ENCODE data around the gene PTGES2. TPM values are rescaled to one million over a fixed set of nuclear protein-coding genes. Genes with fewer than 3 reads are reported as not detected.

PTGES2 gene
- total and polyA plus RNA-seq, 2 donors from 2014 or later: 64.1 to 117 TPM

DNA sequence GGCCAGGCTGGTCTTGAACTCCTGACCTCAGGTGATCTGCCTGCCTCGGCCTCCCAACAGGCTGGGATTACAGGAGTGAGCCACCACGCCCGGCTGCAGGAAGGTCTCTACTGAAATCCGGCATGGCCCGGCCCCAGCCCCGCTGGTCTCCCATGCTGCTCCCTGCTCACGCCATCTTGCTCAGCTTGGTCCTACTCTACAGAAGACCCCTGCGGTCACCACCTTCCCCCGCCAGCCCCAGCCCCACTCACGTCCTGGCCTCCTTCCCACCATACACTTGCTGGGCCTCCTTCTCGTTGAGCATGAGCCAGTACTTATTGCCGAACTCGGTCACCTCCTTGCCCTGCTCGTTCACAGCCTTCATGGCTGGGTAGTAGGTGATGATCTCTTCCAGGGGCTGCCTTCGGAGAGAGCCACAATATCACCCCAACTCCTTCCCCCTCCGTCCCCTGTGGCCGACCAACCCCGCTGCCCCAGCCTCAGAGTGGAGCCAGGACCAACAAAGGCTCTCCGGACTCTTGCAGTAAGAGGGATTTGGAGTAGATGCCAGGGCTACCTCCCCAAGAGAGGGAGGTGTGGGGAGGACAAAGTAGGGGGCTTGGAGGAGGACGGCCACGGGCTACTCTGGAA, 4.0 kb downstream of the PTGES2 start:
- TF ChIP-seq, protein P1, sequence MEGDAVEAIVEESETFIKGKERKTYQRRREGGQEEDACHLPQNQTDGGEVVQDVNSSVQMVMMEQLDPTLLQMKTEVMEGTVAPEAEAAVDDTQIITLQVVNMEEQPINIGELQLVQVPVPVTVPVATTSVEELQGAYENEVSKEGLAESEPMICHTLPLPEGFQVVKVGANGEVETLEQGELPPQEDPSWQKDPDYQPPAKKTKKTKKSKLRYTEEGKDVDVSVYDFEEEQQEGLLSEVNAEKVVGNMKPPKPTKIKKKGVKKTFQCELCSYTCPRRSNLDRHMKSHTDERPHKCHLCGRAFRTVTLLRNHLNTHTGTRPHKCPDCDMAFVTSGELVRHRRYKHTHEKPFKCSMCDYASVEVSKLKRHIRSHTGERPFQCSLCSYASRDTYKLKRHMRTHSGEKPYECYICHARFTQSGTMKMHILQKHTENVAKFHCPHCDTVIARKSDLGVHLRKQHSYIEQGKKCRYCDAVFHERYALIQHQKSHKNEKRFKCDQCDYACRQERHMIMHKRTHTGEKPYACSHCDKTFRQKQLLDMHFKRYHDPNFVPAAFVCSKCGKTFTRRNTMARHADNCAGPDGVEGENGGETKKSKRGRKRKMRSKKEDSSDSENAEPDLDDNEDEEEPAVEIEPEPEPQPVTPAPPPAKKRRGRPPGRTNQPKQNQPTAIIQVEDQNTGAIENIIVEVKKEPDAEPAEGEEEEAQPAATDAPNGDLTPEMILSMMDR (IDR thresholded peaks at IDR 0.05; ENCODE audit: borderline replicate concordance, extremely low read depth, insufficient read depth): no peak
- H3K9me3 ChIP-seq (ENCODE audit: control insufficient read depth in 2 of 3, insufficient read depth in 1 of 3, low read length in 3 of 3): no peaks in the 10 kb centered on the region
- peaks cover 0 to 19% (median 7%) of the 10 kb centered on the region in 3 donors for H3K36me3 ChIP-seq (ENCODE audit: control insufficient read depth in 2 of 3, insufficient read depth in 3 of 3, low read length in 3 of 3)
- DNase-seq (peak in 1 of 5 donors; percentile 71), FAIRE-seq (no peak)
- intact Hi-C loops (cut with DNase I): no loop called here
- H3K27me3 ChIP-seq (ENCODE audit: control insufficient read depth, insufficient read depth, low read length): no peaks in the 10 kb centered on the region
- peaks cover 0 to 7% (median 6%) of the 10 kb centered on the region in 3 donors for H3K4me1 ChIP-seq (ENCODE audit: control insufficient read depth in 2 of 3, insufficient read depth in 2 of 3, low read depth in 1 of 3, low read length in 3 of 3)
- H3K9ac ChIP-seq (ENCODE audit: low read length in 3 of 3): no peak overlapping the region
- H3K27ac ChIP-seq (ENCODE audit: low read depth in 2 of 2, low read length in 2 of 2): no peak overlapping the region
- H3K4me3 ChIP-seq (ENCODE audit: low read length in 3 of 3): no peak overlapping the region

DNA sequence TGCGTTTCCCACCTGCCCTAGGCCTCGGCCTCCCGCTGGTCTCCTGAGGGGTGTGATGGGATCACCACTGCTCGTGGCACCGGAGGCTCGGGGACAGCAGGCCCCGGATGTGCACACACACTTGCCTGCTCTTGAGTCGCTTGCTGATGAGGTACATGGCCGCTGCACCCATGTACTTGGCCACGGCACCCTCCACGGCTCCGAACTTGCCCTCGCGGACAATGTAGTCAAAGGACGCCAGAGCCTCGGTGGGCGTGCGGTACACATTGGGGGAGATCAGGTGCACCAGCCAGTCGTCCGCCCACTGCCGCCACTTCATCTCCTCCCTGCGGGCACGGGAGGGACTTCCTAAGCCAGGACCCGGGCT, 4.7 kb downstream of the PTGES2 start:
- Histone ChIP-seq H3K27ac (ENCODE audit: low read depth in 2 of 2, low read length in 2 of 2) (no peak overlapping the region), H3K4me1 (ENCODE audit: control insufficient read depth in 2 of 3, insufficient read depth in 2 of 3, low read depth in 1 of 3, low read length in 3 of 3) (peaks cover 0 to 8% (median 7%) of the 10 kb centered on the region in 3 donors), H3K9me3 (ENCODE audit: control insufficient read depth in 2 of 3, insufficient read depth in 1 of 3, low read length in 3 of 3) (no peaks in the 10 kb centered on the region), H3K4me3 (ENCODE audit: low read length in 3 of 3) (no peak overlapping the region), H3K9ac (ENCODE audit: low read length in 3 of 3) (no peak overlapping the region), H3K27me3 (ENCODE audit: control insufficient read depth, insufficient read depth, low read length) (no peaks in the 10 kb centered on the region), H3K36me3 (ENCODE audit: control insufficient read depth in 2 of 3, insufficient read depth in 3 of 3, low read length in 3 of 3) (peaks cover 0 to 19% (median 7%) of the 10 kb centered on the region in 3 donors)
- FAIRE-seq: no peak
- DNase-seq: peak in 1 of 5 donors; percentile 71
- TF ChIP-seq, protein P1 (IDR thresholded peaks at IDR 0.05; ENCODE audit: borderline replicate concordance, extremely low read depth, insufficient read depth): no peak
- intact Hi-C loops (cut with DNase I): no loop called here

DNA sequence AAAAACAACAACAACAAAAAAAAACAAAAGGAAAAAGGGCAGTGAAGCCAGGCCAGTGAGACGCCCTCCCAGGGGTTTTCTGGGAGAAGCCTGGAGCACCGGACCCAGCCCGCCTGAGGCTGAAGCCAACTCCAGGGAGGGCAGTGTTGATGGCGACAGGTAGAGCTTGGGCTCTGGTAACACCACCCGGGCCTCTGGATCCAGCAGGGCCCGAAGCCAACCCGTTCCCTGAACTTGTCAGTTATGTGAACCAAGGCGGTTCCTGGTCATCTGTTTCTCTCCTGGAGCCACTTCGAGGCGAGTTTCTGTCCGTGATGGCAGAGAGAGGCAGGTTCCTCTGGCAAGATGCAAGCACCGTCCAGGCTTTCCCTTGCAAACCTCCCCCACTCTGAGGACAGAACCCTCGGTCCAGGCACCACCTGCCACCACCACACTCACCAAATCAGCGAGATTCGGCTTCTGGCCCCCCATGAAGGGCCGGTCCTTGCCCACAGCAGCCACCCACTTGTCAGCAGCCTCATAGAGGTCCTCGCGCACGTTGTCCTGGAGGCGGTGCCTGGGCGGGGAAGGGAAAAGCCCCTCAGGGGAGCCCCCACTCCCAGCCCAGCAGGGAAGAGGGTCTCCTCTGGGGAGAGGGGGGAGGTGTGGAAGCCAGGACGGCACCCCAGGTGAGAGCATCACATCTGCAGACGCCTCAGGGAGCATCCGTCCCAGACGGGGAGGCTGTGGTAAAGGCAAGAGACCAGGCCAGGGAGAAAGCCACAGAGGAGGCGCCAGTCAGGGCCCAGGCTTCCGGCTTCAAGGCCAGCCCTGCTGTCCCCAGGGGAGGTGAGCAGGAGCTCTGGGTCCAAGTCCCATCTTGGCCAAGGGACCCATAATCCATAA, 5.4 kb downstream of the PTGES2 start:
- intact Hi-C loops (cut with DNase I): no loop called here
- H3K27ac ChIP-seq (ENCODE audit: low read depth in 2 of 2, low read length in 2 of 2): no peak overlapping the region
- H3K4me1 ChIP-seq (ENCODE audit: control insufficient read depth in 2 of 3, insufficient read depth in 2 of 3, low read depth in 1 of 3, low read length in 3 of 3): peaks cover 0 to 11% (median 7%) of the 10 kb centered on the region in 3 donors
- TF ChIP-seq, protein P1 (IDR thresholded peaks at IDR 0.05; ENCODE audit: borderline replicate concordance, extremely low read depth, insufficient read depth): no peak
- no peak overlapping the region for H3K4me3 ChIP-seq (ENCODE audit: low read length in 3 of 3)
- no peaks in the 10 kb centered on the region for H3K9me3 ChIP-seq (ENCODE audit: control insufficient read depth in 2 of 3, insufficient read depth in 1 of 3, low read length in 3 of 3)
- no peak overlapping the region for H3K9ac ChIP-seq (ENCODE audit: low read length in 3 of 3)
- FAIRE-seq (no peak), DNase-seq (peak in 1 of 5 donors; percentile 69)
- H3K27me3 ChIP-seq (ENCODE audit: control insufficient read depth, insufficient read depth, low read length): no peaks in the 10 kb centered on the region
- H3K36me3 ChIP-seq (ENCODE audit: control insufficient read depth in 2 of 3, insufficient read depth in 3 of 3, low read length in 3 of 3): peaks cover 0 to 19% (median 7%) of the 10 kb centered on the region in 3 donors
